H1 (cell line): ENCODE measurements around the gene DGKI. TPM values are rescaled to one million over a fixed set of nuclear protein-coding genes. Genes with fewer than 3 reads are reported as not detected.

Experiments
- CTCF ChIA-PET: fragments of 300-600 bp; sonication (Branson Sonifier 250); formaldehyde crosslinking; loops from one replicate; lab custom pipeline; 2021; ENCODE audit not compliant: partially characterized antibody; lab: Charles Lee
- POLR2A ChIA-PET: fragments of 300-600 bp; sonication (Branson Sonifier 250); formaldehyde crosslinking; loops from one replicate; lab custom pipeline; 2021; ENCODE audit warnings: inconsistent platforms; ENCODE audit not compliant: partially characterized antibody; lab: Charles Lee
- DNase-seq, 2 experiments: peaks; one replicate each; pipeline versions ENCODE4 v3.0.0 to v3.0.0-alpha.2; 2010 to 2022; ENCODE audit warnings: low spot score in 2 of 2, low read depth in 1 of 2, mixed read lengths in 1 of 2
- FAIRE-seq: peaks from 2 replicates; lab custom pipeline; 2011; peaks lifted over from hg19 to GRCh38; lab: Jason Lieb, UNC
- H2AFZ ChIP-seq: 2 replicates; pipeline ENCODE4 v1.8.1; 2012; ENCODE audit warnings: low read length, inconsistent platforms
- H2AK5ac ChIP-seq: 2 replicates; pipeline ENCODE4 v1.6.1; 2013; ENCODE audit warnings: low read depth, low read length
- H2BK120ac ChIP-seq: replicated peaks from 2 replicates; pipeline ENCODE3; 2013; ENCODE audit warnings: low read depth, low read length, inconsistent platforms
- H2BK12ac ChIP-seq: 2 replicates; pipeline ENCODE4 v1.6.1; 2013; ENCODE audit warnings: low read depth, low read length
- H2BK15ac ChIP-seq: 2 replicates; pipeline ENCODE4 v1.6.1; 2013; ENCODE audit warnings: low read length
- H2BK20ac ChIP-seq: 2 replicates; pipeline ENCODE4 v1.6.1; 2013; ENCODE audit warnings: low read length
- H2BK5ac ChIP-seq: 2 replicates; pipeline ENCODE4 v1.6.1; 2013; ENCODE audit warnings: low read depth, low read length
- H3K14ac ChIP-seq: 2 replicates; pipeline ENCODE4 v1.6.1; 2013; ENCODE audit warnings: inconsistent platforms; ENCODE audit not compliant: insufficient read length
- H3K18ac ChIP-seq: 2 replicates; pipeline ENCODE4 v1.6.1; 2013; ENCODE audit warnings: low read length; ENCODE audit errors: extremely low read depth
- H3K23ac ChIP-seq: 2 replicates; pipeline ENCODE4 v1.6.1; 2013; ENCODE audit warnings: inconsistent platforms; ENCODE audit not compliant: insufficient read length
- H3K23me2 ChIP-seq: 2 replicates; pipeline ENCODE4 v1.6.1; 2013; ENCODE audit warnings: low read depth, low read length
- H3K27ac ChIP-seq: 2 replicates; pipeline ENCODE4 v1.6.1; 2011; ENCODE audit warnings: low read depth, low read length, inconsistent platforms
- H3K27me3 ChIP-seq, 4 experiments: replicated peaks in 1 of 4; 1 replicate in 1 of 4; 2 replicates in 3 of 4; pipeline versions ENCODE4 v1.6.1 to v1.8.1; 2011 to 2013; ENCODE audit warnings: low read length in 3 of 4, mild to moderate bottlenecking in 3 of 4, inconsistent platforms in 2 of 4, mixed read lengths in 2 of 4, moderate library complexity in 1 of 4; ENCODE audit not compliant: control insufficient read depth in 3 of 4, insufficient read depth in 3 of 4; ENCODE audit errors: extremely low read depth in 1 of 4
- H3K36me3 ChIP-seq, 4 experiments: 2 replicates each; pipeline versions ENCODE4 v1.6.1 to v1.8.1; 2011 to 2013; ENCODE audit warnings: mild to moderate bottlenecking in 4 of 4, low read length in 3 of 4, moderate library complexity in 2 of 4, control low read depth in 1 of 4, inconsistent platforms in 1 of 4; ENCODE audit not compliant: insufficient read depth in 4 of 4, control insufficient read depth in 2 of 4
- H3K4ac ChIP-seq: replicated peaks from 2 replicates; pipeline ENCODE3; 2013; ENCODE audit warnings: low read length, low read depth, mixed read lengths, inconsistent platforms; ENCODE audit not compliant: insufficient read length
- H3K4me1 ChIP-seq, 4 experiments: replicated peaks in 1 of 4; 1 replicate in 1 of 4; 2 replicates in 3 of 4; pipeline versions ENCODE4 v1.6.1 to v1.8.1; 2011 to 2013; ENCODE audit warnings: low read length in 3 of 4, inconsistent platforms in 2 of 4, mixed read lengths in 1 of 4; ENCODE audit not compliant: insufficient read depth in 4 of 4, control insufficient read depth in 3 of 4
- H3K4me2 ChIP-seq, 2 experiments: 2 replicates each; pipeline versions ENCODE4 v1.6.1 to v1.8.1; 2011 to 2013; ENCODE audit warnings: low read depth in 2 of 2, low read length in 2 of 2, control low read depth in 1 of 2, inconsistent platforms in 1 of 2, mild to moderate bottlenecking in 1 of 2; ENCODE audit not compliant: insufficient read depth in 1 of 2
- H3K4me3 ChIP-seq, 4 experiments: fragments of 200-600, 300-600 bp in 1 of 4; sonication (generic), shearing (Covaris generic), sonication (Bioruptor Twin) in 1 of 4; 2 replicates each; pipeline versions ENCODE4 v1.5.1 to v1.8.1; 2011 to 2016; ENCODE audit warnings: low read length in 4 of 4, low read depth in 3 of 4, control low read depth in 2 of 4, inconsistent platforms in 2 of 4, mild to moderate bottlenecking in 2 of 4, mixed read lengths in 1 of 4, moderate library complexity in 1 of 4; ENCODE audit not compliant: insufficient read depth in 2 of 4; ENCODE audit errors: extremely low read depth in 1 of 4
- H3K56ac ChIP-seq: replicated peaks from 2 replicates; pipeline ENCODE3; 2013; ENCODE audit warnings: low read depth, mild to moderate bottlenecking, mixed read lengths, low read length, inconsistent platforms; ENCODE audit not compliant: insufficient read length
- H3K79me1 ChIP-seq: 2 replicates; pipeline ENCODE4 v1.6.1; 2013; ENCODE audit warnings: low read depth, low read length, control low read depth
- H3K79me2 ChIP-seq, 2 experiments: 2 replicates each; pipeline versions ENCODE4 v1.6.1 to v1.8.1; 2012 to 2013; ENCODE audit warnings: low read length in 2 of 2, mild to moderate bottlenecking in 2 of 2, inconsistent platforms in 1 of 2; ENCODE audit not compliant: insufficient read depth in 2 of 2, control insufficient read depth in 1 of 2
- H3K9ac ChIP-seq, 4 experiments: replicated peaks in 1 of 4; 1 replicate in 1 of 4; 2 replicates in 3 of 4; pipeline versions ENCODE4 v1.6.1 to v1.8.1; 2011 to 2013; ENCODE audit warnings: low read depth in 3 of 4, low read length in 3 of 4, control low read depth in 2 of 4, mild to moderate bottlenecking in 2 of 4, moderate library complexity in 2 of 4, inconsistent platforms in 1 of 4; ENCODE audit errors: extremely low read depth in 1 of 4
- H3K9me3 ChIP-seq, 2 experiments: 2 replicates each; pipeline versions ENCODE4 v1.6.1 to v1.8.1; 2012 to 2013; ENCODE audit warnings: mild to moderate bottlenecking in 2 of 2, moderate library complexity in 2 of 2, control low read depth in 1 of 2, inconsistent platforms in 1 of 2, low read depth in 1 of 2, low read length in 1 of 2, mixed read lengths in 1 of 2; ENCODE audit not compliant: insufficient read depth in 2 of 2
- H4K20me1 ChIP-seq, 2 experiments: replicated peaks in 1 of 2; 2 replicates each; pipeline versions ENCODE3 to v1.8.1; 2011 to 2013; ENCODE audit warnings: inconsistent platforms in 2 of 2, low read length in 2 of 2, mild to moderate bottlenecking in 1 of 2; ENCODE audit not compliant: insufficient read depth in 2 of 2, control insufficient read depth in 1 of 2
- H4K5ac ChIP-seq: 2 replicates; pipeline ENCODE4 v1.6.1; 2013; ENCODE audit warnings: low read length, low read depth, mixed read lengths, inconsistent platforms; ENCODE audit not compliant: insufficient read length
- H4K8ac ChIP-seq: 2 replicates; pipeline ENCODE4 v1.8.0; 2013; ENCODE audit warnings: mild to moderate bottlenecking, moderate library complexity, low read length, inconsistent platforms; ENCODE audit not compliant: insufficient read depth; ENCODE audit errors: extremely low read depth
- H4K91ac ChIP-seq: replicated peaks from 2 replicates; pipeline ENCODE3; 2013; ENCODE audit warnings: low read length, mixed read lengths, inconsistent platforms; ENCODE audit not compliant: insufficient read length
- BCL11A ChIP-seq, 2 experiments: IDR thresholded peaks; one replicate each; pipeline ENCODE4 v1.6.1; 2011; ENCODE audit warnings: low read depth in 2 of 2, low read length in 2 of 2, mild to moderate bottlenecking in 2 of 2
- CBX5 ChIP-seq: fragments of 300-800, 300-1000 bp; sonication (generic); IDR thresholded peaks from 2 replicates; pipeline ENCODE4 v1.7.1; 2016; ENCODE audit warnings: antibody characterized with exemption, low read length, low read depth
- CHD1 ChIP-seq: IDR thresholded peaks from 2 replicates; pipeline ENCODE4 v1.6.1; 2012; ENCODE audit warnings: low read depth, low read length, improper control_type of control experiment
- CREB1 ChIP-seq: IDR thresholded peaks from 2 replicates; pipeline ENCODE4 v1.6.1; 2012; ENCODE audit warnings: inconsistent platforms
- EP300 ChIP-seq, 2 experiments: IDR thresholded peaks; 1 replicate in 1 of 2; 2 replicates in 1 of 2; pipeline ENCODE4 v1.6.1; 2011 to 2012; ENCODE audit warnings: low read depth in 2 of 2, low read length in 2 of 2, mild to moderate bottlenecking in 2 of 2, borderline replicate concordance in 1 of 2, inconsistent platforms in 1 of 2, moderate library complexity in 1 of 2
- EZH2 ChIP-seq: fragments of 200-600 bp; sonication (generic); IDR thresholded peaks from 2 replicates; pipeline ENCODE4 v1.7.1; 2012; ENCODE audit warnings: low read depth, mild to moderate bottlenecking, moderate library complexity, low read length, inconsistent platforms; ENCODE audit not compliant: severe bottlenecking
- HDAC2 ChIP-seq, 2 experiments: fragments of 300-600 bp in 1 of 2; sonication (generic) in 1 of 2; IDR thresholded peaks; 2 replicates each; pipeline ENCODE4 v1.6.1; 2011 to 2012; ENCODE audit warnings: low read depth in 2 of 2, low read length in 2 of 2, mild to moderate bottlenecking in 2 of 2, moderate library complexity in 2 of 2, borderline replicate concordance in 1 of 2, inconsistent platforms in 1 of 2
- JUN ChIP-seq: IDR thresholded peaks from 2 replicates; pipeline ENCODE4 v1.6.1; 2011; ENCODE audit warnings: low read depth, mild to moderate bottlenecking, improper control_type of control experiment, low read length
- RBBP5 ChIP-seq: IDR thresholded peaks from 2 replicates; pipeline ENCODE4 v1.7.1; 2012; ENCODE audit warnings: low read depth, mild to moderate bottlenecking, inconsistent platforms, low read length, moderate library complexity, borderline replicate concordance
- SIRT6 ChIP-seq: IDR thresholded peaks from one replicate; pipeline ENCODE4 v1.7.1; 2012; ENCODE audit warnings: low read length, inconsistent platforms
- TAF7 ChIP-seq: optimal IDR thresholded peaks from 2 replicates; pipeline ENCODE3; 2011; ENCODE audit warnings: low read depth, mild to moderate bottlenecking, inconsistent platforms, low read length, moderate library complexity, borderline replicate concordance
- TCF12 ChIP-seq: IDR thresholded peaks from 2 replicates; pipeline ENCODE4 v1.6.1; 2011; ENCODE audit warnings: low read depth, mild to moderate bottlenecking, low read length
- TEAD4 ChIP-seq: IDR thresholded peaks from 2 replicates; pipeline ENCODE4 v1.6.1; 2012; ENCODE audit warnings: low read depth, low read length, inconsistent platforms, mixed read lengths
- polyA plus RNA-seq, 7 experiments: library from polyadenylated mRNA; depleted of rRNA in 3 of 7; stranded (reverse) in 5 of 7; unstranded in 2 of 7; fragments of >200 nt in 5 of 7; fragments of 200-250 nt in 2 of 7; gene quantifications; 1 replicate in 5 of 7; 2 replicates in 1 of 7; 4 replicates in 1 of 7; pipeline versions ENCODE4 v1.2.1 to v1.2.3, GENCODE V29; 2011 to 2013; ENCODE audit warnings: missing spikeins in 2 of 7, mixed read lengths in 2 of 7
- total RNA-seq: library from RNA; stranded (reverse); fragmentation: NEBNext Ultra II Directional; extraction: Animal tissue kit (Norgen Biotek cat#: 25700); gene quantifications from 2 replicates; pipeline ENCODE4 v1.2.1, GENCODE V29; 2021

Gene DGKI
- total and polyA plus RNA-seq, 2 of the 8 experiments (the other 6 are each of a cell fraction or from before 2014, with no cell fraction given): 0.20 to 0.71 TPM

GRCh38 chr7:137893143-137893742, 46.5 kb upstream of the DGKI start:
- Histone ChIP-seq H3K9me3 (no peaks in the 10 kb centered on the region), H3K56ac (no peak overlapping the region), H3K9ac (no peak overlapping the region), H2BK20ac (no peak overlapping the region), H3K79me2 (no peaks in the 10 kb centered on the region), H2BK15ac (no peak overlapping the region), H3K36me3 (peaks cover 3 to 20% (median 11%) of the 10 kb centered on the region in 4 experiments; a peak in 6 of 8 replicates), H4K91ac (no peak overlapping the region), H4K20me1 (no peaks in the 10 kb centered on the region), H3K4me2 (no peak overlapping the region), H2BK120ac (no peak overlapping the region), H3K79me1 (no peaks in the 10 kb centered on the region; the same call in 1 of the 2 replicates), H2BK5ac (no peak overlapping the region), H3K4ac (no peak overlapping the region), H3K23ac (no peak overlapping the region), H3K27me3 (no peaks in the 10 kb centered on the region), H4K8ac (no peak overlapping the region), H4K5ac (no peak overlapping the region), H3K4me1 (no peaks in the 10 kb centered on the region), H2AK5ac (no peak overlapping the region), H3K4me3 (no peak overlapping the region), H2BK12ac (no peak overlapping the region), H3K27ac (no peak overlapping the region), H2AFZ (no peak overlapping the region), H3K23me2 (no peaks in the 10 kb centered on the region), H3K18ac (no peak overlapping the region), H3K14ac (no peak overlapping the region)
- ChIA-PET CTCF (interaction anchor here (1.0 to 5.7 kb wide), 5 partner anchors 11 to 267 kb away, joined by 3 to 37 read pairs (median 3); no protein-coding TSS in a partner anchor), POLR2A (no interaction called here)
- FAIRE-seq (no peak), DNase-seq (no peak)
- no peak for TF ChIP-seq EP300 (IDR thresholded peaks at IDR 0.05; ENCODE audit: borderline replicate concordance in 1 of 2, low read depth in 2 of 2, low read length in 2 of 2)
- TF ChIP-seq TEAD4: no peak
- no peak for TF ChIP-seq EZH2
- TF ChIP-seq CREB1: no peak
- no peak for TF ChIP-seq TAF7
- no peak for TF ChIP-seq TCF12
- TF ChIP-seq CHD1: no peak
- no peak for TF ChIP-seq RBBP5
- no peak for TF ChIP-seq SIRT6
- no peak for TF ChIP-seq JUN
- no peak for TF ChIP-seq BCL11A (IDR thresholded peaks at IDR 0.05; ENCODE audit: low read depth in 2 of 2, low read length in 2 of 2)
- TF ChIP-seq CBX5: no peak
- TF ChIP-seq HDAC2 (IDR thresholded peaks at IDR 0.05; ENCODE audit: borderline replicate concordance in 1 of 2, low read depth in 2 of 2, low read length in 2 of 2): no peak
